Measurements from ENCODE around the gene PDE8B. TPM values are rescaled to one million over a fixed set of nuclear protein-coding genes. Genes with fewer than 3 reads are reported as not detected.

PDE8B gene
- total RNA-seq, 4 donors from 2014 or later = 0.79 to 2.7 (median 1.4) TPM; not detected in 1

DNA sequence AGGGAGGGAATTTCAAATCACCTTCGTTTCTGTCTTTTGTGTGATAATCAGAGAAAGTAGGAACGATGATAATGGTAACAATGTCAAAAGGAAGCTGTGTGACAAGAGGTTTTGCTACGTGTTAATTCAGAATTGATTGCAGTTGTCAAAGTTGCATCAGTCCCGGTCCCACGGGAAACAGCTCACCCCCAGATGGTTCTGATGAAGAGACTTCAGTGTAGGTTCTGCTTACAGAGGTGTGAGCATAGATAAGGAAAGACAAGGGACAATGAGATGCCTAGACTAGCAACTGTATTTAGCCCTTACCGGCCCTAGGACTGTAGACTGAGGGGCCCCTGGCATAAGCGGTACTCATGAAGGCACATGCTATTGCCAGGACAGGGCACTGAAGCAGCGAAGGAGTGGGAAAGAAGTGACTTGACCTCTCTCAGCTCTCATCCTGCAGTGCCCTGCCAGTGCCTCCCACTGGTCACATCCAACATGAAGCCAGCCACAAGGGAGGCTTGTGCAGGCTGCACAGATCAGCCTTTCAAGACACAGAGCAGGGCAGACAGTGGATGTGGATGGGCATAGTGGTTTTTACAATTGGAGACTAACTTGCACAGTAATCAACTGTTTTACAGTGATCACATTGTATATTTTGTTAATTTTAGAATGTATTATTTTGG lies 21.1 kb downstream of the PDE8B start:
- peaks cover 0 to 29% (median 0%) of the 10 kb centered on the region in 4 donors for H3K27me3 ChIP-seq
- no peak for DNase-seq
- H3K4me1 ChIP-seq = no peaks in the 10 kb centered on the region
- WGBS, 2 donors = 31 to 43% methylated on average over 7 to 8 of the region's 8 CpGs
- H3K27ac ChIP-seq = no peak overlapping the region
- intact Hi-C loops (cut with DNase I) = no loop called here
- H3K36me3 ChIP-seq = no peaks in the 10 kb centered on the region
- TF ChIP-seq, protein P1, sequence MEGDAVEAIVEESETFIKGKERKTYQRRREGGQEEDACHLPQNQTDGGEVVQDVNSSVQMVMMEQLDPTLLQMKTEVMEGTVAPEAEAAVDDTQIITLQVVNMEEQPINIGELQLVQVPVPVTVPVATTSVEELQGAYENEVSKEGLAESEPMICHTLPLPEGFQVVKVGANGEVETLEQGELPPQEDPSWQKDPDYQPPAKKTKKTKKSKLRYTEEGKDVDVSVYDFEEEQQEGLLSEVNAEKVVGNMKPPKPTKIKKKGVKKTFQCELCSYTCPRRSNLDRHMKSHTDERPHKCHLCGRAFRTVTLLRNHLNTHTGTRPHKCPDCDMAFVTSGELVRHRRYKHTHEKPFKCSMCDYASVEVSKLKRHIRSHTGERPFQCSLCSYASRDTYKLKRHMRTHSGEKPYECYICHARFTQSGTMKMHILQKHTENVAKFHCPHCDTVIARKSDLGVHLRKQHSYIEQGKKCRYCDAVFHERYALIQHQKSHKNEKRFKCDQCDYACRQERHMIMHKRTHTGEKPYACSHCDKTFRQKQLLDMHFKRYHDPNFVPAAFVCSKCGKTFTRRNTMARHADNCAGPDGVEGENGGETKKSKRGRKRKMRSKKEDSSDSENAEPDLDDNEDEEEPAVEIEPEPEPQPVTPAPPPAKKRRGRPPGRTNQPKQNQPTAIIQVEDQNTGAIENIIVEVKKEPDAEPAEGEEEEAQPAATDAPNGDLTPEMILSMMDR (IDR thresholded peaks at IDR 0.05) = no peak
- no peak for TF ChIP-seq POLR2A (IDR thresholded peaks at IDR 0.05)
- H3K9me3 ChIP-seq = no peaks in the 10 kb centered on the region
- H3K4me3 ChIP-seq = no peak overlapping the region

DNA sequence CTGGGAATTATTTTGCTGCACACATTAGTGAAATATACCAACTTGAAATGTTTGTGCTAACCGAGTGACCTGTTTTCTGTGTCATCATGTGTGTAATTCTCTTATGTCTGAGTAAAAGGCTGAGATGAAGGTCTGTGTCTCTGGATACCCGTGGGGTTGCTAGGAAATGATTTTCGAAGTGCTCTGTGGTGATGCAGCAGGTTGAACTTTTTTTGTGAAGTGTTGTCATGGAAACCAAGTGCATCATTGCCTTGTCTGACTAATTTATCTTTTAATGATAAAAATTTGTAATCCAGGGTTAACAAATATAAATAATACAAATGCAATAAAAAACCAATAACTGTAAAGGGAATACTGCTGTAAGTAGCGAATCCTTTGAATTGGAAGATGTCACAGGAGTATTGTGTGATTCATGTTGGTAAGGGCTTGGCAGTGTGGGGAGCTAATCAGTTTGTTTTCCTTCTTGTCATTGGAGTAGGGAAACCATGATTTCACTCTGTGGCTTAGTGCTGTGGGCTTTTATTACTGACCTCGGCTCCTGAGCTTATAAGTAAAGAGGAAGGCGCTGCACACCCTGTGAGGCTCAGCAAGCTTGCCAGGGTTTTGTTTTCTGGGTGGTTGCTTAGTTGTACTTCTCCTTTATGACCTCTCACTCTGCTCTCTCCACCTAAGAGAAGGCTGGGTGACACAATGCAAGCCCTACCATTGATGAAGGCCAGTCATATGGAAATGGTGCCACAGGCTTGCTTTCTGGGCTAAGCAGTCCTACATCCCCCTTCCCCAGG lies 22.3 kb downstream of the PDE8B start:
- no peak overlapping the region for H3K4me3 ChIP-seq
- peaks cover 0 to 23% (median 0%) of the 10 kb centered on the region in 4 donors for H3K27me3 ChIP-seq
- no peak overlapping the region for H3K27ac ChIP-seq
- intact Hi-C loops (cut with DNase I) = no loop called here
- no peaks in the 10 kb centered on the region for H3K9me3 ChIP-seq
- no peaks in the 10 kb centered on the region for H3K36me3 ChIP-seq
- WGBS, 2 donors = 64 to 76% methylated on average over 6 of the region's 6 CpGs
- TF ChIP-seq, protein P1 (IDR thresholded peaks at IDR 0.05) = no peak
- no peak for TF ChIP-seq POLR2A (IDR thresholded peaks at IDR 0.05)
- no peak for DNase-seq
- H3K4me1 ChIP-seq = no peaks in the 10 kb centered on the region

DNA sequence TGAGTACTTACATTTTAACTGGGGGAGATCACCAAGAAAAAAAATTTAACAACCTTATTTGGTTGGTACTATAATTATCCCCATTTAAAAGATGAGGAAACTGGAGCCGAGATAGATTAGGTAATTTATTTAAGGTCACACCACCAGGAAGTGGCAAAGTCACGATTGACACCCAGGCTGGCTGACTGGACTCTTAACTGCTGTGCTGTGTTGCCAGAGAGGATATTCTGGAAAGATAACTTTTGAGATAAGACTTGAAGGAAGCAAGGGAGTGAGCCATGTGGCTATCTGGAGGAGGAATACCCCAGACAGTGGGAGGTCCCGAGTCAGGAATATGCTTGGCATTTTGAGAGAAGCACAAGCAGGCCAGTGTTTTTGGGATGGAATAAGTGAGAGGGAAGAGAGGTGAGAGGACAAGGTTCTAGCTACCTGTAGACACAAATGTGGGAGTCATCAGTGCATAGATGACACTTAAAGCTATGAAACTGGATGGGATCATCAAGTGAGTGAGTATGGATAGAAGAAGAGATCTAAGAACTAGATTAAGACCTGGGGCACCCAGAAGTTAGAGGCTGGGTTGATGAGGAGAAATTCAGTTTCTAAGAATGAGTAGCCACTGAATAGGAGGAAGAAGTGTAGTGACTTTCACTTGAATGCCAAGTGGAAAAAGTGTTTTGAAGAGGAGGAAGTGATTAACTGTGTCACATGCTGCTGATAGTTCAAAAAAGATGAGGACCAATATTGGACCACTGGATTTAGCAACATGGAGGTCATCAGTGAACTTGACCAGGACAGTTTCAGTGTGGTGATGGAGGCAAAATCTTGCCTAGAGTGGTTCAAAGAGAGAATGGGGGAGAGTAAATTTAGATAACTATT lies 25.6 kb downstream of the PDE8B start:
- Histone ChIP-seq H3K27me3 (peaks cover 0 to 9% (median 0%) of the 10 kb centered on the region in 4 donors), H3K36me3 (no peaks in the 10 kb centered on the region), H3K4me1 (no peaks in the 10 kb centered on the region), H3K4me3 (no peak overlapping the region), H3K9me3 (no peaks in the 10 kb centered on the region), H3K27ac (no peak overlapping the region)
- WGBS, 2 donors = 50 to 53% methylated on average over 3 of the region's 3 CpGs
- TF ChIP-seq, protein P1 (IDR thresholded peaks at IDR 0.05) = no peak
- TF ChIP-seq POLR2A (IDR thresholded peaks at IDR 0.05) = no peak
- intact Hi-C loops (cut with DNase I) = no loop called here
- DNase-seq = no peak

DNA sequence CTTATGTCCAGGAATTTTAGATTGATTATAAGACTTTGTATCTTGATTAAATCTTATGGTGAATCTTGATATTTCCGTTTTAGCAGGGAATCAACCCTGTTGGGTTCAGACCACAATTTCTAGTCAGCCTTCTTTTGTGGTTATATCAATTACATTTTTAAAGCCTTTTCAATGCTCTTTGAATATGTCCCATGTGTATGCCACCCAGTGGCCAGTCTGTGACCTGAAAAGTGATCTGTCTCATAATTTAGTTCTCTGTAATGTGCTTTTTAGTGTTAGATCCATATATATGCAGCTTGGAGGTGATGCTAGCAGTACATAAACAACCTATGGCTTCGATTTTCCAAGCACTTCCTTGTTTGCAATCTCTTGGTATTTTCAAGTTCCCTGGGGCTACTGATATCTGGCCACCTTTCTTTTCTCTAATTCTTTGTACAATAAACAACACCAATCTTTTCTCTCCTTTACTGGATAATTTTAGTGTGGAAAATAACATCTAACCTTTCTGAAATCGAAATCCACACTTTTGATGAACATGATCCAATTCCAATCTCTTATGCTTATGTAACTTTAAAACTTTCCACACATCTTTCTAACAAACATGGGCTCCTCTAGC lies 28.8 kb downstream of the PDE8B start:
- no peaks in the 10 kb centered on the region for H3K27me3 ChIP-seq
- no peak overlapping the region for H3K27ac ChIP-seq
- H3K9me3 ChIP-seq = no peaks in the 10 kb centered on the region
- WGBS, 2 donors = 37 to 50% methylated on average over 3 of the region's 3 CpGs
- DNase-seq = no peak
- no peaks in the 10 kb centered on the region for H3K4me1 ChIP-seq
- intact Hi-C loops (cut with DNase I) = no loop called here
- no peak for TF ChIP-seq POLR2A (IDR thresholded peaks at IDR 0.05)
- TF ChIP-seq, protein P1 (IDR thresholded peaks at IDR 0.05) = peak in 3 of 6 experiments; percentile 7 to 45 (median 22)
- H3K4me3 ChIP-seq = no peak overlapping the region
- H3K36me3 ChIP-seq = no peaks in the 10 kb centered on the region

Measured in esophagus squamous epithelium (tissue), 5 donors.